Measurements from ENCODE around the gene ZNF253. TPM values are rescaled to one million over a fixed set of nuclear protein-coding genes. Genes with fewer than 3 reads are reported as not detected.
"Not testable (repeated sequence)": the region's sequence is repeated elsewhere in the genome, so short reads cannot be mapped to it uniquely, and the experiment has no call there.

Gene ZNF253
- polyA plus RNA-seq, 2 of the 4 experiments (the other 2 are of a cell fraction): not detected

GRCh38 chr19:19821366-19821951 lies 44.2 kb upstream of the ZNF253 start, which contains the start of gene ZNF506 (continued):
- TF ChIP-seq ZSCAN20 (CRISPR knock-in tag; IDR thresholded peaks at IDR 0.05) (no peak), RARB (CRISPR knock-in tag; IDR thresholded peaks at IDR 0.05) (no peak)

GRCh38 chr19:19821976-19822375 lies 43.7 kb upstream of the ZNF253 start:
- CTCF ChIA-PET; FAIRE-seq; H3K4me2 ChIP-seq; ATAC-seq; POLR2A ChIA-PET; H3K27ac ChIP-seq; DNase-seq (ENCODE audit: low read depth in 1 of 2, low spot score in 1 of 2); H3K4me1 ChIP-seq; H3K4me3 ChIP-seq: not testable (repeated sequence)
- 22% methylated on average over 11 of the region's 11 CpGs for WGBS (ENCODE audit: missing lambda C conversion rate)
- peaks cover 14% of the 10 kb centered on the region for H3K9me3 ChIP-seq

GRCh38 chr19:19823916-19824315 lies 41.8 kb upstream of the ZNF253 start:
- ChIA-PET POLR2A (no interaction called here), CTCF (no interaction called here)
- no peak for DNase-seq (ENCODE audit: low read depth in 1 of 2, low spot score in 1 of 2)
- H3K9me3 ChIP-seq: peaks cover 14% of the 10 kb centered on the region
- no peak overlapping the region for H3K4me3 ChIP-seq
- H3K4me2 ChIP-seq: no peak overlapping the region
- no peak overlapping the region for H3K27ac ChIP-seq
- ATAC-seq: no peak
- TF ChIP-seq RAD21 (conservative IDR thresholded peaks at IDR 0.05 in 1 of 2, IDR thresholded peaks at IDR 0.05 in 1 of 2): no peak
- TF ChIP-seq JUNB (IDR thresholded peaks at IDR 0.05): no peak
- no peak for TF ChIP-seq REST (IDR thresholded peaks at IDR 0.05)
- no peak for TF ChIP-seq MAFK (IDR thresholded peaks at IDR 0.05; ENCODE audit: partially characterized antibody)
- no peak for FAIRE-seq
- no peaks in the 10 kb centered on the region for H3K4me1 ChIP-seq
- 7% methylated on average over 2 of the region's 2 CpGs for WGBS (ENCODE audit: missing lambda C conversion rate)

- WGBS (ENCODE audit: missing lambda C conversion rate): 57% methylated on average over 11 of the region's 11 CpGs
- no peak for FAIRE-seq
- CTCF ChIA-PET: no interaction called here
- TF ChIP-seq ZSCAN20 (CRISPR knock-in tag; IDR thresholded peaks at IDR 0.05) (no peak), REST (IDR thresholded peaks at IDR 0.05) (no peak), KDM5A (IDR thresholded peaks at IDR 0.05) (no peak), USF2 (IDR thresholded peaks at IDR 0.05) (no peak), MAFK (IDR thresholded peaks at IDR 0.05; ENCODE audit: partially characterized antibody) (no peak), ZNF302 (CRISPR knock-in tag; IDR thresholded peaks at IDR 0.05) (no peak), KDM1A (IDR thresholded peaks at IDR 0.05; ENCODE audit: low read depth) (no peak), MAZ (IDR thresholded peaks at IDR 0.05; ENCODE audit: borderline replicate concordance, low read depth, low read length) (no peak), CTCF (IDR thresholded peaks at IDR 0.05) (no peak), ESRRA (IDR thresholded peaks at IDR 0.05; ENCODE audit: borderline replicate concordance, low read length) (no peak), E2F6 (IDR thresholded peaks at IDR 0.05; ENCODE audit: borderline replicate concordance, low read depth) (no peak), HOXB5 (CRISPR knock-in tag; IDR thresholded peaks at IDR 0.05) (no peak), NFE2L2 (conservative IDR thresholded peaks at IDR 0.05; ENCODE audit: low read length) (no peak), HES2 (IDR thresholded peaks at IDR 0.05) (no peak), EHF (CRISPR knock-in tag; IDR thresholded peaks at IDR 0.05) (no peak), CEBPB (IDR thresholded peaks at IDR 0.05) (no peak), NR3C1 (IDR thresholded peaks at IDR 0.05) (no peak)
Measured at GRCh38 chr19:19826875-19827274, 38.8 kb upstream of the ZNF253 start.

More at GRCh38 chr19:19826875-19827274, 38.8 kb upstream of the ZNF253 start:
- H3K27ac ChIP-seq: no peak overlapping the region
- no peaks in the 10 kb centered on the region for H3K4me1 ChIP-seq
- POLR2A ChIA-PET: no interaction called here
- no peak overlapping the region for H3K4me3 ChIP-seq
- DNase-seq (ENCODE audit: low read depth in 1 of 2, low spot score in 1 of 2) (no peak), ATAC-seq (no peak)
- H3K4me2 ChIP-seq: no peak overlapping the region
- peaks cover 14% of the 10 kb centered on the region for H3K9me3 ChIP-seq

Measured in A549 (cell line).